Ishikawa (cell line): ENCODE results near the gene LRFN2.

Experiments used
- CREB1 ChIP-seq: IDR thresholded peaks from 2 replicates; pipeline ENCODE4 v1.6.1; 2012; ENCODE audit warnings: low read depth
- EGR1 ChIP-seq: IDR thresholded peaks from 2 replicates; pipeline ENCODE4 v1.6.1; 2012
- EP300 ChIP-seq: IDR thresholded peaks from 2 replicates; pipeline ENCODE4 v1.6.1; 2012; ENCODE audit warnings: borderline replicate concordance
- FOXM1 ChIP-seq: IDR thresholded peaks from 2 replicates; pipeline ENCODE4 v1.6.1; 2012; ENCODE audit warnings: low read depth, borderline replicate concordance
- MAX ChIP-seq: IDR thresholded peaks from 2 replicates; pipeline ENCODE4 v1.6.1; 2012
- NFIC ChIP-seq: IDR thresholded peaks from 2 replicates; pipeline ENCODE4 v1.6.1; 2012
- RAD21 ChIP-seq: IDR thresholded peaks from 2 replicates; pipeline ENCODE4 v1.6.1; 2012; ENCODE audit warnings: low read depth
- REST ChIP-seq: IDR thresholded peaks from 2 replicates; pipeline ENCODE4 v1.6.1; 2012; ENCODE audit warnings: low read depth, mild to moderate bottlenecking
- TAF1 ChIP-seq: IDR thresholded peaks from 2 replicates; pipeline ENCODE4 v1.6.1; 2012; ENCODE audit warnings: low read depth, mild to moderate bottlenecking
- TCF12 ChIP-seq: IDR thresholded peaks from 2 replicates; pipeline ENCODE4 v1.6.1; 2012; ENCODE audit warnings: low read depth
- TEAD4 ChIP-seq: IDR thresholded peaks from 2 replicates; pipeline ENCODE4 v1.6.1; 2012
- YY1 ChIP-seq: IDR thresholded peaks from 2 replicates; pipeline ENCODE4 v1.6.1; 2012; ENCODE audit warnings: low read depth
- ZBTB7A ChIP-seq: IDR thresholded peaks from 2 replicates; pipeline ENCODE4 v1.6.1; 2012; ENCODE audit warnings: low read depth
- TF ChIP-seq, protein P1 (sequence below): IDR thresholded peaks from 2 replicates; pipeline ENCODE4 v1.6.1; 2012

GRCh38 chr6:40556023-40556422, 31.1 kb downstream of the LRFN2 start:
- no peak for TF ChIP-seq EP300
- TF ChIP-seq TEAD4: no peak
- TF ChIP-seq CREB1: no peak
- no peak for TF ChIP-seq REST
- no peak for TF ChIP-seq RAD21
- TF ChIP-seq, protein P1, sequence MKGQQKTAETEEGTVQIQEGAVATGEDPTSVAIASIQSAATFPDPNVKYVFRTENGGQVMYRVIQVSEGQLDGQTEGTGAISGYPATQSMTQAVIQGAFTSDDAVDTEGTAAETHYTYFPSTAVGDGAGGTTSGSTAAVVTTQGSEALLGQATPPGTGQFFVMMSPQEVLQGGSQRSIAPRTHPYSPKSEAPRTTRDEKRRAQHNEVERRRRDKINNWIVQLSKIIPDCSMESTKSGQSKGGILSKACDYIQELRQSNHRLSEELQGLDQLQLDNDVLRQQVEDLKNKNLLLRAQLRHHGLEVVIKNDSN: no peak
- no peak for TF ChIP-seq YY1
- TF ChIP-seq ZBTB7A: no peak
- TF ChIP-seq FOXM1: no peak
- TF ChIP-seq TAF1: no peak
- no peak for TF ChIP-seq EGR1
- no peak for TF ChIP-seq MAX
- TF ChIP-seq TCF12: no peak
- TF ChIP-seq NFIC: no peak
